SIG-M5 treated with dmso at 0.1 percent for 504 hours (cell line): ENCODE results near the gene SRMS.

Source experiments
- DNase-seq: peaks from one replicate; lab custom pipeline; 2025; ENCODE audit not compliant: unreplicated experiment; lab: John Stamatoyannopoulos, UW

SRMS gene

GRCh38 chr20:63539441-63540370 lies 7.8 kb downstream of the SRMS start:
- DNase-seq: no peak

GRCh38 chr20:63539092-63539430 lies 8.5 kb downstream of the SRMS start:
- no peak for DNase-seq

- DNase-seq: peak; percentile 69
These were observed 9.1 kb downstream of the SRMS start for GRCh38 chr20:63538204-63539091.

GRCh38 chr20:63537525-63538203 lies 9.9 kb downstream of the SRMS start:
- DNase-seq: peak; percentile 97

- DNase-seq: peak; percentile 80
These were observed 10.5 kb downstream of the SRMS start, which contains the start of gene PTK6 for GRCh38 chr20:63536997-63537524. Gene PTK6 (minus strand): TSS chr20:63537376. CDS start chr20:63537314, 62 bp downstream.

- DNase-seq: no peak
These were observed 11.1 kb downstream of the SRMS start for GRCh38 chr20:63536241-63536977.

GRCh38 chr20:63534831-63535651 lies 12.5 kb downstream of the SRMS start:
- no peak for DNase-seq

GRCh38 chr20:63534427-63534830 lies 13.1 kb downstream of the SRMS start:
- no peak for DNase-seq

GRCh38 chr20:63533871-63534393 lies 13.6 kb downstream of the SRMS start:
- no peak for DNase-seq

- no peak for DNase-seq
These were observed 14.2 kb downstream of the SRMS start for GRCh38 chr20:63533388-63533787.

GRCh38 chr20:63532449-63532971 lies 15.0 kb downstream of the SRMS start:
- no peak for DNase-seq

GRCh38 chr20:63531686-63532448 lies 15.7 kb downstream of the SRMS start:
- no peak for DNase-seq

- DNase-seq: no peak
These were observed 16.8 kb downstream of the SRMS start for GRCh38 chr20:63530788-63531160.

- no peak for DNase-seq
These were observed 17.4 kb downstream of the SRMS start for GRCh38 chr20:63529861-63530787.

- no peak for DNase-seq
These were observed 18.2 kb downstream of the SRMS start for GRCh38 chr20:63529180-63529860.

GRCh38 chr20:63527184-63527583 lies 20.4 kb downstream of the SRMS start:
- DNase-seq: no peak

- DNase-seq: no peak
These were observed 21.6 kb downstream of the SRMS start for GRCh38 chr20:63525971-63526370.
